HFFc6 (cell line): Measurements from ENCODE around the gene ZNF555. TPM values are rescaled to one million over a fixed set of nuclear protein-coding genes. Genes with fewer than 3 reads are reported as not detected.

Source experiments
- DNase-seq: peaks from one replicate; pipeline ENCODE4 v3.0.0-alpha.2; 2018
- H3K27ac Mint-ChIP-seq: 2 replicates; pipeline ENCODE4 v1.8.0; 2020; ENCODE audit warnings: mild to moderate bottlenecking, mixed read lengths
- H3K27me3 Mint-ChIP-seq: 2 replicates; pipeline ENCODE4 v1.8.0; 2021; ENCODE audit warnings: mild to moderate bottlenecking, moderate library complexity, mixed read lengths; ENCODE audit not compliant: insufficient read depth
- H3K36me3 Mint-ChIP-seq: 2 replicates; pipeline ENCODE4 v1.8.0; 2021; ENCODE audit warnings: low read depth, mixed read lengths
- H3K4me1 Mint-ChIP-seq: 2 replicates; pipeline ENCODE4 v1.8.0; 2020; ENCODE audit warnings: low read depth, mixed read lengths
- H3K4me3 Mint-ChIP-seq: 2 replicates; pipeline ENCODE4 v1.8.0; 2020; ENCODE audit warnings: mild to moderate bottlenecking, moderate library complexity, mixed read lengths
- H3K9me3 Mint-ChIP-seq: 2 replicates; pipeline ENCODE4 v1.8.0; 2020; ENCODE audit warnings: mild to moderate bottlenecking, mixed read lengths
- CTCF ChIP-seq: fragments of 200-600 bp; sonication (generic); IDR thresholded peaks from 2 replicates; pipeline ENCODE4 v1.5.0; 2021; ENCODE audit warnings: antibody characterized with exemption, mild to moderate bottlenecking
- total RNA-seq, 6 experiments: library from RNA; stranded (reverse); fragmentation: NEBNext Ultra II Directional; extraction: Animal tissue kit (Norgen Biotek cat#: 25700); gene quantifications; 2 replicates in 1 of 6; 3 replicates in 5 of 6; pipeline ENCODE4 v1.2.3, GENCODE V29; 2021

The ZNF555 gene
- total RNA-seq, 6 experiments from 2014 or later: 3.7 to 5.6 (median 3.8) TPM

DNA sequence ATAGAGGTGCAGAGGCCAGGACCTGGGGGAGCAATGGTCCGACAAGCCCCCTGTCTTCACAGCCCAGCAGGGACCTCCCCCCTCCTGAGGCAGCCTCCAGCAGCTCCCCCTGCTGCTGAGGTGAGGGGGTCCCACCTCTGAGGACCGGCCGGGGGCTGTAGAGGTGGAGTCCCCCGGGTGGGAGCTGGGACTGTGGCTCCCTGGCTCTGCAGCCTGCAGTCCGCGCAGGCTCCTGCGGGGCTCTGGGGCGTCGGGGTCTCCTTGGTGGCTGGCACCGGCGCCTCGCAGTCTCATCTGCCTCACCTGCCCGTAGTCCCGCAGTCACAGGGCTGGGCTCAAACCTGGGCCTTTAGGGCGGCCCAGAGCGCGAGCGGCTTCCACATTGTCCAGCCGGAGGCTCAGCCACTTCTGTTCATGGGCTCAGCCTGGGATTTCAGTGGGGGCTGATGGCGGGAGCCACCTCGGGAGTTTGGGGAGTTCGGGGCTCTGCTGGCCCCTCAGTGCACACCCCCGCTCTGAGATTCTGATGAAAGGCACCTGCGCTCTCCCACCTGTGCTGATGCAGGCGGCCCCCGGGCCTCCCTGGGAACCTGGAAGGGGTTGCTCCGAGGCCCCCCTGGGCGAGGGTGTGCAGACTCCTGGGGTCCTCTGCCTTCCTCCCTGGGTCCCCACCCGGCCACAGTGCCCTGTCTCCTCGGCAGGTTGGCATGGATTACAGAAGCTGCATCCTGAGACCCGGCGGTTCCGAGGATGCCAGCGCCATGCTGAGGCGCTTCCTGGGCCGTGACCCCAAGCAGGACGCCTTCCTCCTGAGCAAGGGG is 28.7 kb upstream of the ZNF555 start:
- DNase-seq: no peak
- Mint-ChIP-seq H3K4me3 (no peak overlapping the region), H3K9me3 (no peaks in the 10 kb centered on the region; the same call in 1 of the 2 replicates), H3K27ac (no peak overlapping the region), H3K27me3 (no peaks in the 10 kb centered on the region; the same call in 1 of the 2 replicates), H3K36me3 (peaks cover 13% of the 10 kb centered on the region; the same call in 1 of the 2 replicates), H3K4me1 (no peaks in the 10 kb centered on the region)
- TF ChIP-seq CTCF: 0 out of 2 replicates have a peak, but pooled peaks have one; percentile 12

- H3K4me1 Mint-ChIP-seq: no peaks in the 10 kb centered on the region
- no peaks in the 10 kb centered on the region; the same call in 1 of the 2 replicates for H3K27me3 Mint-ChIP-seq
- TF ChIP-seq CTCF: no peak
- peaks cover 13% of the 10 kb centered on the region; the same call in 1 of the 2 replicates for H3K36me3 Mint-ChIP-seq
- H3K27ac Mint-ChIP-seq: no peak overlapping the region
- no peak for DNase-seq
- no peaks in the 10 kb centered on the region; the same call in 1 of the 2 replicates for H3K9me3 Mint-ChIP-seq
- no peak overlapping the region for H3K4me3 Mint-ChIP-seq
Observed at GRCh38 chr19:2813235-2814160, 27.8 kb upstream of the ZNF555 start.

- no peak overlapping the region for H3K4me3 Mint-ChIP-seq
- no peak for TF ChIP-seq CTCF
- no peaks in the 10 kb centered on the region for H3K4me1 Mint-ChIP-seq
- no peaks in the 10 kb centered on the region; the same call in 1 of the 2 replicates for H3K27me3 Mint-ChIP-seq
- H3K9me3 Mint-ChIP-seq: no peaks in the 10 kb centered on the region; the same call in 1 of the 2 replicates
- DNase-seq: no peak
- H3K36me3 Mint-ChIP-seq: 0 out of 2 replicates have a peak, but pooled peaks cover 7% of the 10 kb centered on the region
- no peak overlapping the region for H3K27ac Mint-ChIP-seq
Observed at GRCh38 chr19:2814426-2814825, 26.8 kb upstream of the ZNF555 start.

GRCh38 chr19:2815191-2815614 is 26.1 kb upstream of the ZNF555 start:
- Mint-ChIP-seq H3K36me3 (0 out of 2 replicates have a peak, but pooled peaks cover 7% of the 10 kb centered on the region), H3K4me1 (no peaks in the 10 kb centered on the region), H3K4me3 (no peak overlapping the region), H3K9me3 (no peaks in the 10 kb centered on the region; the same call in 1 of the 2 replicates), H3K27ac (no peak overlapping the region), H3K27me3 (no peaks in the 10 kb centered on the region; the same call in 1 of the 2 replicates)
- no peak for TF ChIP-seq CTCF
- no peak for DNase-seq

DNA sequence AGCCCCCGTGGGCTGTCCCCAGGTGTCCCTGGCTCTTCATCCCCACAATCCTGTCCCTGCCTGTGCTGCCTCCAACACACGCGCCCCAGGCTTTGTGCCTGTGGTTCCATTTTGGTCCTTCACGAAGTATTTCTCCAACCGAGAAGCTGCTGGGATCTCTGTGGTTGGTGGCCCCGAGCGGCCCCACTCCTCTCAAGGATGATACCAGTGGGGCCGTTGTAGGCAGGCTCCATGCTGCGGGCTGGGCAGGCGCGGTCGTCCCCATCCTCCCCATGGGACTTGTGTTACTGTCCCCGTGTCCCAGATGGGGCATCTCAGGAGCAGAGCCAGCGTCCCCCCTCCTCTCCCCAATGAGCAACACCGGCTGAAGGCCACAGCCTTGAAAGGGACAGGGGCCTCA is 25.4 kb upstream of the ZNF555 start:
- no peak overlapping the region for H3K4me3 Mint-ChIP-seq
- no peaks in the 10 kb centered on the region for H3K4me1 Mint-ChIP-seq
- no peak for TF ChIP-seq CTCF
- H3K36me3 Mint-ChIP-seq: 0 out of 2 replicates have a peak, but pooled peaks cover 7% of the 10 kb centered on the region
- no peaks in the 10 kb centered on the region; the same call in 1 of the 2 replicates for H3K9me3 Mint-ChIP-seq
- no peak for DNase-seq
- no peaks in the 10 kb centered on the region; the same call in 1 of the 2 replicates for H3K27me3 Mint-ChIP-seq
- no peak overlapping the region for H3K27ac Mint-ChIP-seq
